SK-N-SH (cell line): ENCODE results near the gene COL23A1. TPM values are rescaled to one million over a fixed set of nuclear protein-coding genes. Genes with fewer than 3 reads are reported as not detected.

Experiments
- CTCF ChIA-PET: fragments of 300-600, 350-600 bp; formaldehyde crosslinking; extraction: SDS; loops from one replicate; lab custom pipeline; 2021; lab: Yijun Ruan, JAX
- POLR2A ChIA-PET: fragments of 350-600 bp; sonication (Branson Sonifier 250); formaldehyde crosslinking; extraction: SDS; loops from one replicate; lab custom pipeline; 2020; ENCODE audit warnings: antibody characterized with exemption, inconsistent platforms; lab: Yijun Ruan, JAX
- DNase-seq: peaks from one replicate; pipeline ENCODE4 v3.0.0; 2012
- H2AFZ ChIP-seq: fragments of 200-600 bp; sonication (generic); 2 replicates; pipeline ENCODE4 v1.8.1; 2016; ENCODE audit warnings: antibody characterized with exemption, mild to moderate bottlenecking, low read depth
- H3F3A ChIP-seq: fragments of 200-600 bp; sonication (generic); replicated peaks from 2 replicates; pipeline ENCODE3; 2016; ENCODE audit warnings: antibody characterized with exemption, mild to moderate bottlenecking; ENCODE audit not compliant: insufficient read depth
- H3K27ac ChIP-seq, 2 experiments: fragments of 200-500 bp in 1 of 2; fragments of 200-600 bp in 1 of 2; sonication (Bioruptor generic) in 1 of 2; sonication (generic), shearing (Covaris generic) in 1 of 2; 2 replicates each; pipeline versions ENCODE4 v1.5.1 to v1.6.1; 2014 to 2016; ENCODE audit warnings: low read depth in 2 of 2, inconsistent platforms in 1 of 2, low read length in 1 of 2, mild to moderate bottlenecking in 1 of 2, mixed read lengths in 1 of 2
- H3K27me3 ChIP-seq: fragments of 200-600 bp; sonication (generic), shearing (Covaris generic); 2 replicates; pipeline ENCODE4 v1.6.1; 2016; ENCODE audit warnings: mixed run types; ENCODE audit not compliant: insufficient read depth
- H3K36me3 ChIP-seq, 2 experiments: fragments of 200-500 bp in 1 of 2; fragments of 200-600 bp in 1 of 2; sonication (Bioruptor generic) in 1 of 2; sonication (generic) in 1 of 2; replicated peaks in 1 of 2; 2 replicates each; pipeline versions ENCODE3 to v1.5.1; 2014 to 2016; ENCODE audit warnings: low read length in 1 of 2, mild to moderate bottlenecking in 1 of 2; ENCODE audit not compliant: insufficient read depth in 2 of 2, control insufficient read depth in 1 of 2
- H3K4me1 ChIP-seq, 2 experiments: fragments of 200-500 bp in 1 of 2; fragments of 200-600 bp in 1 of 2; sonication (Bioruptor generic) in 1 of 2; sonication (generic), shearing (Covaris generic) in 1 of 2; 2 replicates each; pipeline versions ENCODE4 v1.5.1 to v1.6.1; 2014 to 2016; ENCODE audit warnings: low read depth in 1 of 2, low read length in 1 of 2, mixed run types in 1 of 2; ENCODE audit not compliant: insufficient read depth in 2 of 2, control insufficient read depth in 1 of 2
- H3K4me2 ChIP-seq: fragments of 200-600 bp; sonication (generic), shearing (Covaris generic); 2 replicates; pipeline ENCODE4 v1.6.1; 2017; ENCODE audit warnings: mixed run types
- H3K4me3 ChIP-seq, 2 experiments: fragments of 200-500 bp in 1 of 2; fragments of 200-600 bp in 1 of 2; sonication (Bioruptor generic) in 1 of 2; sonication (generic), shearing (Covaris generic) in 1 of 2; 2 replicates each; pipeline versions ENCODE4 v1.5.1 to v1.8.1; 2014 to 2016; ENCODE audit warnings: low read depth in 2 of 2, inconsistent platforms in 1 of 2, low read length in 1 of 2, mild to moderate bottlenecking in 1 of 2, mixed read lengths in 1 of 2, moderate library complexity in 1 of 2
- H3K79me2 ChIP-seq: fragments of 200-600 bp; sonication (generic); 2 replicates; pipeline ENCODE4 v1.8.1; 2017; ENCODE audit warnings: mild to moderate bottlenecking; ENCODE audit not compliant: insufficient read depth
- H3K9ac ChIP-seq: fragments of 200-600 bp; sonication (generic); 2 replicates; pipeline ENCODE4 v1.6.1; 2017; ENCODE audit warnings: mixed run types
- H3K9me2 ChIP-seq: fragments of 200-600 bp; sonication (generic); 2 replicates; pipeline ENCODE4 v1.6.1; 2017; ENCODE audit warnings: mixed run types
- H3K9me3 ChIP-seq: fragments of 200-600 bp; sonication (generic); 2 replicates; pipeline ENCODE4 v1.6.1; 2017; ENCODE audit warnings: mixed run types, mild to moderate bottlenecking, moderate library complexity
- H4K20me1 ChIP-seq: fragments of 200-600 bp; sonication (generic); 2 replicates; pipeline ENCODE4 v1.6.1; 2017; ENCODE audit warnings: mild to moderate bottlenecking, mixed run types; ENCODE audit not compliant: insufficient read depth
- EP300 ChIP-seq, 2 experiments: IDR thresholded peaks; 2 replicates each; pipeline versions ENCODE4 v1.4.0 to v1.6.1; 2012; ENCODE audit warnings: borderline replicate concordance in 1 of 2, low read depth in 1 of 2, low read length in 1 of 2
- EZH2phosphoT487 ChIP-seq: fragments of 200-600 bp; sonication (generic); IDR thresholded peaks from 2 replicates; pipeline ENCODE4 v1.6.1; 2017; ENCODE audit warnings: low read depth, mixed run types, mild to moderate bottlenecking, antibody characterized with exemption, moderate library complexity, borderline replicate concordance
- FOSL2 ChIP-seq: IDR thresholded peaks from 2 replicates; pipeline ENCODE4 v1.4.0; 2012; ENCODE audit warnings: low read depth, mild to moderate bottlenecking, moderate library complexity, borderline replicate concordance
- FOXJ3 ChIP-seq: sonication (generic); formaldehyde crosslinking; IDR thresholded peaks from 2 replicates; pipeline ENCODE4 v1.5.1; 2020; ENCODE audit warnings: mild to moderate bottlenecking, missing genetic modification reagents
- GATA2 ChIP-seq: sonication (generic); formaldehyde crosslinking; IDR thresholded peaks from 2 replicates; pipeline ENCODE4 v1.5.0; 2020; ENCODE audit warnings: mild to moderate bottlenecking, missing genetic modification reagents
- MEF2A ChIP-seq: IDR thresholded peaks from 2 replicates; pipeline ENCODE4 v1.4.0; 2012; ENCODE audit warnings: low read depth, borderline replicate concordance
- MXI1 ChIP-seq: IDR thresholded peaks from 2 replicates; pipeline ENCODE4 v1.6.1; 2012; ENCODE audit warnings: mild to moderate bottlenecking, low read depth, low read length, improper control_type of control experiment
- NFIC ChIP-seq: IDR thresholded peaks from 2 replicates; pipeline ENCODE4 v1.4.0; 2012; ENCODE audit warnings: borderline replicate concordance
- POLR2AphosphoS5 ChIP-seq: IDR thresholded peaks from 2 replicates; pipeline ENCODE4 v1.6.1; 2012; ENCODE audit warnings: low read depth, low read length
- RAD21 ChIP-seq: IDR thresholded peaks from 2 replicates; pipeline ENCODE4 v1.6.1; 2012; ENCODE audit warnings: mild to moderate bottlenecking, low read length
- RCOR1 ChIP-seq: fragments of 150-350 bp; IDR thresholded peaks from 2 replicates; pipeline ENCODE4 v1.6.1; 2017; ENCODE audit warnings: antibody characterized with exemption, low read length
- RFX5 ChIP-seq: IDR thresholded peaks from 2 replicates; pipeline ENCODE4 v1.6.1; 2012; ENCODE audit warnings: mild to moderate bottlenecking, improper control_type of control experiment, low read length
- RXRA ChIP-seq: IDR thresholded peaks from 2 replicates; pipeline ENCODE4 v1.4.0; 2012; ENCODE audit warnings: low read depth, mild to moderate bottlenecking, borderline replicate concordance
- SMC3 ChIP-seq: IDR thresholded peaks from 2 replicates; pipeline ENCODE4 v1.6.1; 2012; ENCODE audit warnings: low read depth, low read length, improper control_type of control experiment
- TAF1 ChIP-seq: IDR thresholded peaks from 2 replicates; pipeline ENCODE4 v1.6.1; 2012; ENCODE audit warnings: low read depth, mild to moderate bottlenecking, low read length, moderate library complexity, borderline replicate concordance
- TCF12 ChIP-seq: IDR thresholded peaks from 2 replicates; pipeline ENCODE4 v1.4.0; 2012
- TEAD4 ChIP-seq: IDR thresholded peaks from 2 replicates; pipeline ENCODE4 v1.4.0; 2012; ENCODE audit warnings: mild to moderate bottlenecking, borderline replicate concordance; ENCODE audit not compliant: insufficient read depth
- USF1 ChIP-seq: IDR thresholded peaks from 2 replicates; pipeline ENCODE4 v1.4.0; 2012; ENCODE audit warnings: low read depth, borderline replicate concordance
- YY1 ChIP-seq: IDR thresholded peaks from 2 replicates; pipeline ENCODE4 v1.4.0; 2012; ENCODE audit warnings: low read depth, mild to moderate bottlenecking
- WGBS: methylation state at CpG from one replicate; pipeline ENCODE4 v1.1.6; 2017; ENCODE audit warnings: low lambda C conversion rate; 5-methylcytosine and 5-hydroxymethylcytosine counted together
- polyA plus RNA-seq, 3 experiments: library from polyadenylated mRNA; depleted of rRNA; stranded (reverse); fragments of >200 nt; gene quantifications; 2 replicates each; pipeline ENCODE4 v1.2.3, GENCODE V29; 2012
- TF ChIP-seq, protein P1 (sequence below): fragments of 150-350 bp; IDR thresholded peaks from 2 replicates; pipeline ENCODE4 v1.6.1; 2016; ENCODE audit warnings: mild to moderate bottlenecking, low read depth, low read length
- TF ChIP-seq, protein P2 (sequence below): IDR thresholded peaks from 2 replicates; pipeline ENCODE4 v1.4.0; 2012; ENCODE audit warnings: low read depth, borderline replicate concordance

Gene COL23A1
- polyA plus RNA-seq, 1 of the 3 experiments (the other 2 are of a cell fraction): 0.10 TPM

DNA sequence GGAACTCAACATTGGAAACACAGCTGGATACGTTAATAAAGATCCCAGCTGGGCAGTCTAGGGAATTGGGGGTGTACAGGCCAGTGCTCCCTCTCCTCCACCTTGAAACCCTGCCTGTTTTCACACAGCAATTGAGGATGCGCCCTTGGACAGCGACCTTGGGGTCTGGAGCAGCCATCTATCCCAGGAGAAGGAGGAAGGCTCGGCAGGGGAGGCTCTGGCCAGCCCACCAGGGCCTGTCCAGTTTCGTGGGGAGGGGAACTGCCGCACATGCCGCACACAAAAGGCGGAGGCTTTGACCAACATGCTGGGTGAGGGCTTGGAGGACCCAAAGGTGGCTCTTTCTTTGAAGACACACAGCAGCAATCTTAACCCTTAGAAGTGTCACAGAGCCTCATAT lies 1.4 kb downstream of the COL23A1 start:
- H3K9me3 ChIP-seq: no peaks in the 10 kb centered on the region
- no peak for DNase-seq
- H3K9me2 ChIP-seq: no peaks in the 10 kb centered on the region
- no peaks in the 10 kb centered on the region for H4K20me1 ChIP-seq
- no peak overlapping the region for H3K9ac ChIP-seq
- TF ChIP-seq FOSL2: no peak
- TF ChIP-seq MEF2A: no peak
- no peak for TF ChIP-seq TCF12
- TF ChIP-seq, protein P1, sequence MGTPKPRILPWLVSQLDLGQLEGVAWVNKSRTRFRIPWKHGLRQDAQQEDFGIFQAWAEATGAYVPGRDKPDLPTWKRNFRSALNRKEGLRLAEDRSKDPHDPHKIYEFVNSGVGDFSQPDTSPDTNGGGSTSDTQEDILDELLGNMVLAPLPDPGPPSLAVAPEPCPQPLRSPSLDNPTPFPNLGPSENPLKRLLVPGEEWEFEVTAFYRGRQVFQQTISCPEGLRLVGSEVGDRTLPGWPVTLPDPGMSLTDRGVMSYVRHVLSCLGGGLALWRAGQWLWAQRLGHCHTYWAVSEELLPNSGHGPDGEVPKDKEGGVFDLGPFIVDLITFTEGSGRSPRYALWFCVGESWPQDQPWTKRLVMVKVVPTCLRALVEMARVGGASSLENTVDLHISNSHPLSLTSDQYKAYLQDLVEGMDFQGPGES: no peak
- TF ChIP-seq EZH2phosphoT487: no peak
- TF ChIP-seq TEAD4: no peak
- TF ChIP-seq RXRA: no peak
- no peak for TF ChIP-seq RFX5
- TF ChIP-seq POLR2AphosphoS5: no peak
- no peak for TF ChIP-seq USF1
- TF ChIP-seq RCOR1: no peak
- peaks cover 0 to 20% of the 10 kb centered on the region in 2 experiments; a peak in 1 of 4 replicates for H3K4me1 ChIP-seq
- ChIA-PET CTCF (interaction anchor here (0.6 to 11.7 kb wide), 8 partner anchors 12 to 513 kb away, joined by 3 to 265 read pairs (median 16); partner anchors contain the start of gene PHYKPL), POLR2A (no interaction called here)
- H3K36me3 ChIP-seq: no peaks in the 10 kb centered on the region
- no peaks in the 10 kb centered on the region; the same call in 1 of the 2 replicates for H3K27me3 ChIP-seq
- H3K4me3 ChIP-seq: peak overlapping the region in 1 of 2 experiments; percentile 57; a peak in 1 of 4 replicates
- no peak overlapping the region for H2AFZ ChIP-seq
- H3K4me2 ChIP-seq: no peak overlapping the region
- H3K27ac ChIP-seq: no peak overlapping the region; a peak in 1 of 4 replicates
- WGBS: 68% methylated on average over 6 of the region's 8 CpGs
- H3F3A ChIP-seq: no peaks in the 10 kb centered on the region
- H3K79me2 ChIP-seq: no peaks in the 10 kb centered on the region

- CTCF ChIA-PET: interaction anchor here (0.6 to 11.7 kb wide), 5 partner anchors 34 to 354 kb away, joined by 3 to 265 read pairs (median 47); partner anchors contain the start of gene PHYKPL
- no peaks in the 10 kb centered on the region for H3K9me2 ChIP-seq
- H3F3A ChIP-seq: no peaks in the 10 kb centered on the region
- H3K4me2 ChIP-seq: no peak overlapping the region
- H3K36me3 ChIP-seq: no peaks in the 10 kb centered on the region
- peak overlapping the region in 1 of 2 experiments; percentile 14; a peak in 1 of 4 replicates for H3K4me3 ChIP-seq
- H3K27ac ChIP-seq: no peak overlapping the region
- 65% methylated on average over 13 of the region's 13 CpGs for WGBS
- H3K9ac ChIP-seq: no peak overlapping the region
- peaks cover 0 to 20% of the 10 kb centered on the region in 2 experiments; a peak in 1 of 4 replicates for H3K4me1 ChIP-seq
- no peaks in the 10 kb centered on the region; the same call in 1 of the 2 replicates for H3K27me3 ChIP-seq
- no peaks in the 10 kb centered on the region for H3K9me3 ChIP-seq
- no peaks in the 10 kb centered on the region for H3K79me2 ChIP-seq
- POLR2A ChIA-PET: no interaction called here
- no peak overlapping the region for H2AFZ ChIP-seq
- no peak for DNase-seq
- no peaks in the 10 kb centered on the region for H4K20me1 ChIP-seq
- TF ChIP-seq FOSL2 (no peak), MXI1 (no peak), RXRA (no peak), GATA2 (CRISPR knock-in tag) (no peak), TAF1 (no peak), NFIC (no peak), YY1 (no peak), RCOR1 (no peak), RFX5 (no peak), SMC3 (no peak), EP300 (IDR thresholded peaks at IDR 0.05; ENCODE audit: borderline replicate concordance in 1 of 2, low read depth in 1 of 2, low read length in 1 of 2) (no peak), RAD21 (no peak), FOXJ3 (CRISPR knock-in tag) (no peak), EZH2phosphoT487 (no peak), USF1 (no peak), MEF2A (no peak)
- TF ChIP-seq, protein P2, sequence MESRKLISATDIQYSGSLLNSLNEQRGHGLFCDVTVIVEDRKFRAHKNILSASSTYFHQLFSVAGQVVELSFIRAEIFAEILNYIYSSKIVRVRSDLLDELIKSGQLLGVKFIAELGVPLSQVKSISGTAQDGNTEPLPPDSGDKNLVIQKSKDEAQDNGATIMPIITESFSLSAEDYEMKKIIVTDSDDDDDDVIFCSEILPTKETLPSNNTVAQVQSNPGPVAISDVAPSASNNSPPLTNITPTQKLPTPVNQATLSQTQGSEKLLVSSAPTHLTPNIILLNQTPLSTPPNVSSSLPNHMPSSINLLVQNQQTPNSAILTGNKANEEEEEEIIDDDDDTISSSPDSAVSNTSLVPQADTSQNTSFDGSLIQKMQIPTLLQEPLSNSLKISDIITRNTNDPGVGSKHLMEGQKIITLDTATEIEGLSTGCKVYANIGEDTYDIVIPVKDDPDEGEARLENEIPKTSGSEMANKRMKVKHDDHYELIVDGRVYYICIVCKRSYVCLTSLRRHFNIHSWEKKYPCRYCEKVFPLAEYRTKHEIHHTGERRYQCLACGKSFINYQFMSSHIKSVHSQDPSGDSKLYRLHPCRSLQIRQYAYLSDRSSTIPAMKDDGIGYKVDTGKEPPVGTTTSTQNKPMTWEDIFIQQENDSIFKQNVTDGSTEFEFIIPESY: no peak
Observed at GRCh38 chr5:178587763-178588611, 2.2 kb downstream of the COL23A1 start.
